OCI-LY7 (cell line): Measurements from ENCODE around the gene AGAP2. TPM values are rescaled to one million over a fixed set of nuclear protein-coding genes. Genes with fewer than 3 reads are reported as not detected.
"Not testable (repeated sequence)": the region's sequence is repeated elsewhere in the genome, so short reads cannot be mapped to it uniquely, and the experiment has no call there.

Source experiments
- BruUV-seq: library from RNA; stranded (reverse); fragments of 400-500 nt; replicated peaks from 2 replicates; lab custom pipeline; 2021; lab: Mats Ljungman, UMichigan
- CTCF ChIA-PET: fragments of 300-600 bp; sonication (Branson Sonifier 250); formaldehyde crosslinking; loops from one replicate; lab custom pipeline; 2022; ENCODE audit warnings: antibody characterized with exemption; ENCODE audit not compliant: unreplicated experiment; lab: Charles Lee
- POLR2A ChIA-PET: fragments of 300-600 bp; sonication (Branson Sonifier 250); formaldehyde crosslinking; loops from one replicate; lab custom pipeline; 2022; ENCODE audit warnings: antibody characterized with exemption; lab: Charles Lee
- DNase-seq: peaks from one replicate; pipeline ENCODE4 v3.0.0-alpha.2; 2015; ENCODE audit warnings: low spot score
- H2AFZ ChIP-seq: fragments of 200-600 bp; sonication (generic), shearing (Covaris generic); 2 replicates; pipeline ENCODE4 v1.6.1; 2014; ENCODE audit warnings: mild to moderate bottlenecking, antibody characterized with exemption, low read length, moderate library complexity
- H3K27ac ChIP-seq: fragments of 200-600 bp; sonication (generic); 2 replicates; pipeline ENCODE4 v1.5.1; 2014; ENCODE audit warnings: mixed run types, low read depth, mild to moderate bottlenecking, moderate library complexity, low read length, inconsistent platforms; ENCODE audit not compliant: poor library complexity, severe bottlenecking
- H3K36me3 ChIP-seq: fragments of 200-600 bp; sonication (generic); 2 replicates; pipeline ENCODE4 v1.6.1; 2014; ENCODE audit warnings: mild to moderate bottlenecking, antibody characterized with exemption, low read length, moderate library complexity, mixed read lengths; ENCODE audit not compliant: insufficient read depth
- H3K4me1 ChIP-seq: fragments of 200-600 bp; sonication (generic); 2 replicates; pipeline ENCODE4 v1.5.1; 2014; ENCODE audit warnings: mild to moderate bottlenecking, low read length; ENCODE audit not compliant: insufficient read depth, poor library complexity, severe bottlenecking
- H3K4me2 ChIP-seq: fragments of 200-600 bp; sonication (generic); 2 replicates; pipeline ENCODE4 v1.6.1; 2014; ENCODE audit warnings: mild to moderate bottlenecking, low read length
- H3K4me3 ChIP-seq: fragments of 200-600 bp; sonication (generic); 2 replicates; pipeline ENCODE4 v1.5.1; 2014; ENCODE audit warnings: mild to moderate bottlenecking, low read depth, low read length; ENCODE audit not compliant: poor library complexity, severe bottlenecking
- H3K79me2 ChIP-seq: fragments of 200-600 bp; sonication (generic); 2 replicates; pipeline ENCODE4 v1.6.1; 2016; ENCODE audit warnings: low read depth, mild to moderate bottlenecking, low read length, moderate library complexity, mixed read lengths; ENCODE audit not compliant: insufficient read depth
- H3K9me2 ChIP-seq: fragments of 200-600 bp; sonication (generic); 2 replicates; pipeline ENCODE4 v1.6.1; 2016; ENCODE audit warnings: mild to moderate bottlenecking, low read length, mixed read lengths; ENCODE audit not compliant: insufficient read depth
- H3K9me3 ChIP-seq: fragments of 200-600 bp; sonication (generic); 2 replicates; pipeline ENCODE4 v1.6.1; 2014; ENCODE audit warnings: mild to moderate bottlenecking, mixed run types, low read length, mixed read lengths
- H4K20me1 ChIP-seq: fragments of 200-600 bp; sonication (generic); 2 replicates; pipeline ENCODE4 v1.6.1; 2014; ENCODE audit warnings: mild to moderate bottlenecking, antibody characterized with exemption, low read length, moderate library complexity, mixed read lengths; ENCODE audit not compliant: insufficient read depth
- EZH2phosphoT487 ChIP-seq: fragments of 200-600 bp; sonication (generic); IDR thresholded peaks from 2 replicates; pipeline ENCODE4 v1.6.1; 2018; ENCODE audit warnings: low read depth, borderline replicate concordance, mild to moderate bottlenecking, mixed run types, antibody characterized with exemption, low read length, moderate library complexity, mixed read lengths
- intact Hi-C: fragments of 100-400 bp; cut with micrococcal nuclease; formaldehyde crosslinking; loops from one replicate; pipeline ENCODE4 v1.10.0; 2022; ENCODE audit not compliant: unreplicated experiment
- total RNA-seq, 2 experiments: library from RNA; depleted of rRNA in 1 of 2; stranded (reverse); fragments of >200 nt in 1 of 2; shearing (Covaris generic) in 1 of 2; gene quantifications; 2 replicates each; pipeline ENCODE4 v1.2.3, GENCODE V29; 2014 to 2022
- TF ChIP-seq, protein P1 (sequence below): fragments of 200-600 bp; sonication (generic); conservative IDR thresholded peaks from 2 replicates; pipeline ENCODE4 v1.5.1; 2014; ENCODE audit warnings: mild to moderate bottlenecking, antibody characterized with exemption, low read length, moderate library complexity, mixed read lengths

The AGAP2 gene
- total RNA-seq, 2 experiments from 2014 or later = 14.8 to 26.5 TPM

- Histone ChIP-seq H3K4me1 (peaks cover 25% of the 10 kb centered on the region), H3K9me3 (no peaks in the 10 kb centered on the region), H3K4me3 (no peak overlapping the region), H3K36me3 (peaks cover 9% of the 10 kb centered on the region; the same call in 1 of the 2 replicates), H3K27ac (no peak overlapping the region), H4K20me1 (no peaks in the 10 kb centered on the region), H3K79me2 (peaks cover 12% of the 10 kb centered on the region; the same call in 1 of the 2 replicates), H2AFZ (no peak overlapping the region), H3K9me2 (no peaks in the 10 kb centered on the region), H3K4me2 (no peak overlapping the region)
- ChIA-PET POLR2A (interaction anchor here (0.8 kb wide), 1 partner anchor 19 kb away, joined by 4 read pairs; no protein-coding TSS in a partner anchor), CTCF (no interaction called here)
- TF ChIP-seq EZH2phosphoT487 = no peak
- TF ChIP-seq, protein P1, sequence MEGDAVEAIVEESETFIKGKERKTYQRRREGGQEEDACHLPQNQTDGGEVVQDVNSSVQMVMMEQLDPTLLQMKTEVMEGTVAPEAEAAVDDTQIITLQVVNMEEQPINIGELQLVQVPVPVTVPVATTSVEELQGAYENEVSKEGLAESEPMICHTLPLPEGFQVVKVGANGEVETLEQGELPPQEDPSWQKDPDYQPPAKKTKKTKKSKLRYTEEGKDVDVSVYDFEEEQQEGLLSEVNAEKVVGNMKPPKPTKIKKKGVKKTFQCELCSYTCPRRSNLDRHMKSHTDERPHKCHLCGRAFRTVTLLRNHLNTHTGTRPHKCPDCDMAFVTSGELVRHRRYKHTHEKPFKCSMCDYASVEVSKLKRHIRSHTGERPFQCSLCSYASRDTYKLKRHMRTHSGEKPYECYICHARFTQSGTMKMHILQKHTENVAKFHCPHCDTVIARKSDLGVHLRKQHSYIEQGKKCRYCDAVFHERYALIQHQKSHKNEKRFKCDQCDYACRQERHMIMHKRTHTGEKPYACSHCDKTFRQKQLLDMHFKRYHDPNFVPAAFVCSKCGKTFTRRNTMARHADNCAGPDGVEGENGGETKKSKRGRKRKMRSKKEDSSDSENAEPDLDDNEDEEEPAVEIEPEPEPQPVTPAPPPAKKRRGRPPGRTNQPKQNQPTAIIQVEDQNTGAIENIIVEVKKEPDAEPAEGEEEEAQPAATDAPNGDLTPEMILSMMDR = no peak
- BruUV-seq = no TSS peak
- intact Hi-C loops = no loop called here
- DNase-seq = no peak
Observed at GRCh38 chr12:57775044-57775443, 36.5 kb upstream of the AGAP2 start.

- H2AFZ ChIP-seq, DNase-seq, intact Hi-C loops, H3K27ac ChIP-seq, H3K4me3 ChIP-seq, BruUV-seq, H3K9me3 ChIP-seq, POLR2A ChIA-PET, CTCF ChIA-PET, H4K20me1 ChIP-seq, H3K9me2 ChIP-seq, H3K4me2 ChIP-seq: not testable (repeated sequence)
- peaks cover 12% of the 10 kb centered on the region; the same call in 1 of the 2 replicates for H3K79me2 ChIP-seq
- peaks cover 25% of the 10 kb centered on the region for H3K4me1 ChIP-seq
- H3K36me3 ChIP-seq = peaks cover 13% of the 10 kb centered on the region
Observed at GRCh38 chr12:57774634-57775033, 36.1 kb upstream of the AGAP2 start.

DNA sequence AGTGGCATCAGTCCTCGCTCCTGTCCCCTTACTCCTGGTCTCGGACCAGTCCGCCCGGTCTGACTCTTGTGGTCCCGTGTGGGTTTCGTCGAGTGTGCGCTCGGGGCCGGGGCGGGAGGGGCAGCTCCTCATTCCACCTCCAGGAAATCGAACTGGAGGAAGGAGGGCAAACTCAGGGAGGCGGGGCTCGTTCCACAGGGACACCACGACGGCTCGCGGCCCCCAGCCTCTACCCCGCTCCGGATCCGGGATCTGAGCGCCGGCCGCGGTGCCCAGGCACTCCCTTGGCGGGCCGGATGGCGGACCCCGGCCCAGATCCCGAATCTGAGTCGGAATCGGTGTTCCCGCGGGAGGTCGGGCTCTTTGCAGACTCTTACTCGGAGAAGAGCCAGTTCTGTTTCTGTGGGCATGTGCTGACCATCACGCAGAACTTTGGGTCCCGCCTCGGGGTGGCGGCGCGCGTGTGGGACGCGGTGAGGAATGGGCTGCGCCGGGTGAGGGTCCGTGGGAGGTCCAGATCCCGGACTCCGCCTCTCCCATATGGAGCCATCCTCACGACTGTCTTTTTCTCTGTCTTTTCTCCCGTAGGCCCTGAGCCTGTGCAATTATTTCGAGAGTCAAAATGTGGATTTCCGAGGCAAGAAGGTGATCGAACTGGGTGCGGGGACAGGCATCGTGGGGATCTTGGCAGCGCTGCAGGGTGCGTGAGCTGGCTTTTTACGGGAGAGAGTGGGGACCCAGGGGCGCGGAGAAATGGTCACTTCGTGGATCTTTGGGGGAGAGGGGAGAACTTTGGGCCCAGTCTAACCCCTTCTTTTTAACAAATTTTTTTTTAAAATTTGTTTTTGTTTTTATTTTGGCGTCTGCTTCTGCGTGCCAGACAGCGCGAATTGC lies 34.1 kb upstream of the AGAP2 start, which contains the start of gene EEF1AKMT3:
EEF1AKMT3 (plus strand) TSS at position 186 of the 894 bp plus-strand sequence; CDS start at position 297, 111 bp downstream.
- Histone ChIP-seq H3K9me3 (no peaks in the 10 kb centered on the region), H2AFZ (peak within 1 kb of the TSS; percentile 94), H3K27ac (peak within 1 kb of the TSS; percentile 70), H3K4me1 (peaks cover 25% of the 10 kb centered on the region), H3K79me2 (peaks cover 12% of the 10 kb centered on the region; the same call in 1 of the 2 replicates), H4K20me1 (no peaks in the 10 kb centered on the region), H3K36me3 (peaks cover 31% of the 10 kb centered on the region), H3K9me2 (no peaks in the 10 kb centered on the region), H3K4me2 (peak within 1 kb of the TSS; percentile 83), H3K4me3 (peak within 1 kb of the TSS; percentile 81)
- ChIA-PET POLR2A (interaction anchor here (0.9 to 1.3 kb wide), 7 partner anchors 9 to 27 kb away, joined by 3 to 5 read pairs (median 3); partner anchors contain the start of gene TSFM), CTCF (interaction anchor here (0.6 to 0.7 kb wide), 2 partner anchors 13 to 249 kb away, joined by 3 to 10 read pairs; no protein-coding TSS in a partner anchor)
- BruUV-seq = no TSS peak
- TF ChIP-seq, protein P1 = no peak
- TF ChIP-seq EZH2phosphoT487 = no peak
- intact Hi-C loops = no loop called here
- DNase-seq = no peak
